Measurements from ENCODE around the gene PPRC1.

PPRC1 gene

DNA sequence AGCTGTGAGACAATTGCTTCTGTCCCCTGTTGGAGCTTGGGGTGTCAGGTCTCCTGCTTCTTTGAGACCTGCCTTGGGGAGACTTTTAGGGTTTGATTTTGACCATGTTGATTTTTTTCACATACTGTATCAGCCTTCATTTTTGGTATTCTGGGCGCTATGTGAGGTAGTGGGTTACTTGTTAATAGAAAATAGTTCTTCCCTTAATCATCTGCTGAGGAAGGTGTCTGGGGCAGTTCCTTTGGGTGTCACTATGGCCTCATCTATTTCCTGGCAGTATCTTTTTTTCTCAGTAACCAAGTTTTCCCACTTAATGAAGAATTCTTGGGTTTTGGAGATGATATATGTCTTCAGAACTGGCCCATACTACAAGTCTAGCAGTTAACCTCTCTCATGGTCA lies 14.7 kb downstream of the PPRC1 start:
- TF ChIP-seq, protein P1, sequence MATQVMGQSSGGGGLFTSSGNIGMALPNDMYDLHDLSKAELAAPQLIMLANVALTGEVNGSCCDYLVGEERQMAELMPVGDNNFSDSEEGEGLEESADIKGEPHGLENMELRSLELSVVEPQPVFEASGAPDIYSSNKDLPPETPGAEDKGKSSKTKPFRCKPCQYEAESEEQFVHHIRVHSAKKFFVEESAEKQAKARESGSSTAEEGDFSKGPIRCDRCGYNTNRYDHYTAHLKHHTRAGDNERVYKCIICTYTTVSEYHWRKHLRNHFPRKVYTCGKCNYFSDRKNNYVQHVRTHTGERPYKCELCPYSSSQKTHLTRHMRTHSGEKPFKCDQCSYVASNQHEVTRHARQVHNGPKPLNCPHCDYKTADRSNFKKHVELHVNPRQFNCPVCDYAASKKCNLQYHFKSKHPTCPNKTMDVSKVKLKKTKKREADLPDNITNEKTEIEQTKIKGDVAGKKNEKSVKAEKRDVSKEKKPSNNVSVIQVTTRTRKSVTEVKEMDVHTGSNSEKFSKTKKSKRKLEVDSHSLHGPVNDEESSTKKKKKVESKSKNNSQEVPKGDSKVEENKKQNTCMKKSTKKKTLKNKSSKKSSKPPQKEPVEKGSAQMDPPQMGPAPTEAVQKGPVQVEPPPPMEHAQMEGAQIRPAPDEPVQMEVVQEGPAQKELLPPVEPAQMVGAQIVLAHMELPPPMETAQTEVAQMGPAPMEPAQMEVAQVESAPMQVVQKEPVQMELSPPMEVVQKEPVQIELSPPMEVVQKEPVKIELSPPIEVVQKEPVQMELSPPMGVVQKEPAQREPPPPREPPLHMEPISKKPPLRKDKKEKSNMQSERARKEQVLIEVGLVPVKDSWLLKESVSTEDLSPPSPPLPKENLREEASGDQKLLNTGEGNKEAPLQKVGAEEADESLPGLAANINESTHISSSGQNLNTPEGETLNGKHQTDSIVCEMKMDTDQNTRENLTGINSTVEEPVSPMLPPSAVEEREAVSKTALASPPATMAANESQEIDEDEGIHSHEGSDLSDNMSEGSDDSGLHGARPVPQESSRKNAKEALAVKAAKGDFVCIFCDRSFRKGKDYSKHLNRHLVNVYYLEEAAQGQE (IDR thresholded peaks at IDR 0.05; ENCODE audit: insufficient replicate concordance, low read depth), result no peak
- TF ChIP-seq, protein P2, sequence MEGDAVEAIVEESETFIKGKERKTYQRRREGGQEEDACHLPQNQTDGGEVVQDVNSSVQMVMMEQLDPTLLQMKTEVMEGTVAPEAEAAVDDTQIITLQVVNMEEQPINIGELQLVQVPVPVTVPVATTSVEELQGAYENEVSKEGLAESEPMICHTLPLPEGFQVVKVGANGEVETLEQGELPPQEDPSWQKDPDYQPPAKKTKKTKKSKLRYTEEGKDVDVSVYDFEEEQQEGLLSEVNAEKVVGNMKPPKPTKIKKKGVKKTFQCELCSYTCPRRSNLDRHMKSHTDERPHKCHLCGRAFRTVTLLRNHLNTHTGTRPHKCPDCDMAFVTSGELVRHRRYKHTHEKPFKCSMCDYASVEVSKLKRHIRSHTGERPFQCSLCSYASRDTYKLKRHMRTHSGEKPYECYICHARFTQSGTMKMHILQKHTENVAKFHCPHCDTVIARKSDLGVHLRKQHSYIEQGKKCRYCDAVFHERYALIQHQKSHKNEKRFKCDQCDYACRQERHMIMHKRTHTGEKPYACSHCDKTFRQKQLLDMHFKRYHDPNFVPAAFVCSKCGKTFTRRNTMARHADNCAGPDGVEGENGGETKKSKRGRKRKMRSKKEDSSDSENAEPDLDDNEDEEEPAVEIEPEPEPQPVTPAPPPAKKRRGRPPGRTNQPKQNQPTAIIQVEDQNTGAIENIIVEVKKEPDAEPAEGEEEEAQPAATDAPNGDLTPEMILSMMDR (IDR thresholded peaks at IDR 0.05; ENCODE audit: insufficient read depth, low read length), result no peak
- no peaks in the 10 kb centered on the region for H3K27me3 ChIP-seq (ENCODE audit: insufficient read depth, poor library complexity, severe bottlenecking)
- no peak overlapping the region for H3K27ac ChIP-seq (replicated peaks)
- no peak for DNase-seq (ENCODE audit: low read depth in 1 of 2, low spot score in 1 of 2)
- H3K4me3 ChIP-seq (replicated peaks; ENCODE audit: insufficient read depth, low read length), result no peak overlapping the region

DNA sequence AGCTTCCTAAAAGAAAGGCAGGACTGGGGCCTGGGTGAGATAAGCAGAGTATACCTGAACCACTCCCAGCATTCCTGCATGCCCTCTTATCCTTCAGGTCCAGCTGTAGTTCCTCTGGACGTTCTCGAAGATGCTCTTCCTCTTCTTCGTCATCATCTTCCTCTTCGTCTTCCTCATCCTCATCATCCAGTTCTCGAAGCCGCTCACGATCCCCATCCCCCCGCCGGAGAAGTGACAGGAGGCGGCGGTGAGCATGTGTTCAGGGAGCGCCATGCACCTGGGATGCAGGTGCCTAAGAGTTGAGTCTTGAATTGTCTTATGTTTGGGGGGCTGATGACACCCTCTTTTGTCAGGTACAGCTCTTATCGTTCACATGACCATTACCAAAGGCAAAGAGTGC lies 15.4 kb downstream of the PPRC1 start:
- Histone ChIP-seq H3K4me3 (replicated peaks; ENCODE audit: insufficient read depth, low read length) (no peak overlapping the region), H3K27ac (replicated peaks) (no peak overlapping the region), H3K27me3 (ENCODE audit: insufficient read depth, poor library complexity, severe bottlenecking) (no peaks in the 10 kb centered on the region)
- TF ChIP-seq SPI1 (IDR thresholded peaks at IDR 0.05; ENCODE audit: borderline replicate concordance, low read depth), result no peak
- no peak for TF ChIP-seq GABPA (IDR thresholded peaks at IDR 0.05; ENCODE audit: low read depth)
- TF ChIP-seq POLR2AphosphoS5 (IDR thresholded peaks at IDR 0.05; ENCODE audit: low read depth), result no peak
- TF ChIP-seq, protein P1 (IDR thresholded peaks at IDR 0.05; ENCODE audit: insufficient replicate concordance, low read depth), result no peak
- TF ChIP-seq, protein P2 (IDR thresholded peaks at IDR 0.05; ENCODE audit: insufficient read depth, low read length), result no peak
- no peak for DNase-seq (ENCODE audit: low read depth in 1 of 2, low spot score in 1 of 2)

DNA sequence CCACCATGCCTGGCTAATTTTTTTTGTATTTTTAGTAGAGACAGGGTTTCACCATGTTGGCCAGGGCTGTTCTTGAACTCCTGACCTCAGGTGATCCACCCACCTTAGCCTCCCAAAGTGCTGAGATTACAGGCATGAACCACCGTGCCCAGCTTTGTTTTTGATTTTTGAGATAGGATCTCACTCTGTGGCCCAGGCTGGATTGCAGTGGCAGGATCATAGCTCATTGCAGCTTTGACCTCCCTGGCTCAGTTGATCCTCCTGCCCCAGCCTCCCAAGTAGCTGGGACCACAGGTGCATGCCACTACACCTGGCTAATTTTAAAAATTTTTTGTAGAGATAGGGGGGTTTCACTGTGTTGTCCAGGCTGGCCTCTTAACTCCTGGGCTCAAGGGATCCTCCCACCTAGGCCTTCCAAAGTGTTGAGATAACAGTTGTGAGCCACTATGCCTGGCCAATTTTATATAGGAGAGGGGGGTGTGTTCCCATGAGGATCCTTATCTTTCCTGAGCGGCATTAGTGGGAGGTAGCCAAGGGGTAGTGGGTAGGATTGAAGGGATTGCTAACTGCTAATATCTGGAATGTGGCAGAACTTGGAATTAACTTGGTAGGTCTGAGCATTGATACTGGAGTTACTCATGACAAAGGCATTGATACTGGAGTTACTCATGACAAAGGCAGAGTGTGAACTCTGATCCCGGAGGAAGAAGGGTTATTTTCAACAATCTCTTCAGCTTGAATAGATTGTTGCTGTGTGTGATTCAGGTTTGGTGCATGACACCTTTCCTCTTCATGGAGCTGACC lies 18.3 kb downstream of the PPRC1 start:
- H3K27ac ChIP-seq (replicated peaks), result peak overlapping the region; percentile 89
- no peak for DNase-seq (ENCODE audit: low read depth in 1 of 2, low spot score in 1 of 2)
- H3K27me3 ChIP-seq (ENCODE audit: insufficient read depth, poor library complexity, severe bottlenecking), result no peaks in the 10 kb centered on the region
- no peak for TF ChIP-seq SPI1 (IDR thresholded peaks at IDR 0.05; ENCODE audit: borderline replicate concordance, low read depth)
- TF ChIP-seq GABPA (IDR thresholded peaks at IDR 0.05; ENCODE audit: low read depth), result no peak
- TF ChIP-seq, protein P2 (IDR thresholded peaks at IDR 0.05; ENCODE audit: insufficient read depth, low read length), result no peak
- TF ChIP-seq, protein P1 (IDR thresholded peaks at IDR 0.05; ENCODE audit: insufficient replicate concordance, low read depth), result no peak
- TF ChIP-seq POLR2AphosphoS5 (IDR thresholded peaks at IDR 0.05; ENCODE audit: low read depth), result no peak
- 0 out of 2 replicates have a peak overlapping the region, but pooled peaks have one; percentile 0 for H3K4me3 ChIP-seq (replicated peaks; ENCODE audit: insufficient read depth, low read length)
